Thyroid gland (tissue), 4 donors: ENCODE results near the gene TMC1.

Experiments used
- CTCF ChIP-seq, 6 experiments: fragments of 200-600 bp in 3 of 6; fragments of 450-650 bp in 3 of 6; sonication (generic) in 3 of 6; IDR thresholded peaks; one replicate each; pipeline ENCODE4 v1.5.1; 2016 to 2019; ENCODE audit warnings: antibody characterized with exemption in 6 of 6, mild to moderate bottlenecking in 2 of 6, inconsistent platforms in 1 of 6, moderate library complexity in 1 of 6
- POLR2A ChIP-seq, 2 donors: fragments of 450-650 bp; IDR thresholded peaks; one replicate each; pipeline ENCODE4 v1.6.1; 2017; ENCODE audit warnings: antibody characterized with exemption in 2 of 2, mild to moderate bottlenecking in 2 of 2, moderate library complexity in 1 of 2

GRCh38 chr9:72823971-72824370 lies 302.6 kb downstream of the TMC1 start:
- no peak for TF ChIP-seq CTCF (IDR thresholded peaks at IDR 0.05)
- TF ChIP-seq POLR2A (IDR thresholded peaks at IDR 0.05), result no peak
